Mucosa of rectum (tissue), 2 donors: ENCODE measurements around the gene LEO1.
"Not testable (repeated sequence)": the region's sequence is repeated elsewhere in the genome, so short reads cannot be mapped to it uniquely, and the experiment has no call there.

Experiments used
- H3K27ac ChIP-seq, 2 donors: one replicate each; pipeline ENCODE4 v1.7.0; 2013; ENCODE audit warnings: inconsistent platforms in 2 of 2, low read depth in 2 of 2, low read length in 2 of 2
- H3K27me3 ChIP-seq, 2 donors: one replicate each; pipeline ENCODE4 v1.7.0; 2013; ENCODE audit warnings: low read length in 2 of 2; ENCODE audit not compliant: control insufficient read depth in 2 of 2, insufficient read depth in 2 of 2
- H3K36me3 ChIP-seq, 2 donors: one replicate each; pipeline ENCODE4 v1.7.0; 2013; ENCODE audit warnings: low read length in 2 of 2; ENCODE audit not compliant: control insufficient read depth in 2 of 2, insufficient read depth in 2 of 2
- H3K4me1 ChIP-seq, 2 donors: one replicate each; pipeline ENCODE4 v1.7.0; 2013; ENCODE audit warnings: low read length in 2 of 2, mild to moderate bottlenecking in 1 of 2; ENCODE audit not compliant: control insufficient read depth in 2 of 2, insufficient read depth in 2 of 2
- H3K4me3 ChIP-seq, 2 donors: one replicate each; pipeline ENCODE4 v1.7.0; 2013; ENCODE audit warnings: low read length in 2 of 2
- H3K9ac ChIP-seq, 2 donors: one replicate each; pipeline ENCODE4 v1.7.0; 2013; ENCODE audit warnings: low read length in 2 of 2, low read depth in 1 of 2, mild to moderate bottlenecking in 1 of 2
- H3K9me3 ChIP-seq, 2 donors: one replicate each; pipeline ENCODE4 v1.7.0; 2013; ENCODE audit warnings: low read length in 2 of 2; ENCODE audit not compliant: control insufficient read depth in 2 of 2
- donor health status: healthy.
- donor health status: Normal muscosa, but diverticular disease.

Gene LEO1

GRCh38 chr15:52003710-52004109 is 32.1 kb upstream of the LEO1 start:
- Histone ChIP-seq H3K27me3 (no peaks in the 10 kb centered on the region), H3K36me3 (no peaks in the 10 kb centered on the region), H3K4me3 (no peak overlapping the region), H3K27ac (no peak overlapping the region), H3K9ac (no peak overlapping the region), H3K9me3 (no peaks in the 10 kb centered on the region), H3K4me1 (peaks cover under 1 to 9% of the 10 kb centered on the region in 2 donors)

DNA sequence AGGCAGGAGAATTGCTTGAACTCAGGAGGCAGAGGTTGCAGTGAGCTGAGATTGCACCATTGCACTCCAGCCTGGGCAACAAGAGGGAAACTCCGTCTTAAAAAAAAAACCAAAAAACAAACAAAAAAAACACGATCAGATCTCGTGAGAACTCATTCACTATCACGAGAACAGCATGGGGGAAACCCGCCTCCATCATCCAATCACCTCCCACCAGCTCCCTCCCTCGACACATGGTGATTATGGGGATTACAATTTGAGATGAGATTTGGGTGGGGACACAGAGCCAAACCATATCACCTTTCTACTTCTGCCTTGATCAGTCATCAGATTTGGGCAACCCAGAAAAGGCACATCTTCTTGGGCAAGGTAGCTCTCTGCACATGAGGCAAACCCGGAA is 31.5 kb upstream of the LEO1 start:
- H3K9ac ChIP-seq, H3K9me3 ChIP-seq, H3K4me3 ChIP-seq, H3K4me1 ChIP-seq, H3K27ac ChIP-seq, H3K27me3 ChIP-seq, H3K36me3 ChIP-seq: not testable (repeated sequence)

DNA sequence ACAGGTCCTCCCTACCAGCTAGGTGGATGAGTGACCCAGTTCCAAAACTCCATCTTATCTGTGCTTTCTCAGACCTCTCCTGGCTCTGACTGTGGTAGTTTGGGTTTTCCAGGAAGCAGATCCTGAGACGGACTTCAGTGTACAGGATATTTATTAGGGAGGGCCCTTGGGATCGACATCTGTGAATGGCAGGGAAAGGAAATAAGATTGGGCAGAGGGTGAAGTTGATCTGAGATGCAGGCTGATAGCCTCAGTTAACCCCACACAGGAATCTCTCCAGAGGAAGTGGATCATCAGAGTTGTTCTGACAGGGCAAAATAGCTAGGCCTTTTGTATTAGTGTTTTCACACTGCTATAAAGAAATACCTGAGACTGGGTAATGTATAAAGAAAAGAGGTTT is 30.8 kb upstream of the LEO1 start:
- Histone ChIP-seq H3K9me3 (no peaks in the 10 kb centered on the region), H3K36me3 (no peaks in the 10 kb centered on the region), H3K4me3 (no peak overlapping the region), H3K27ac (no peak overlapping the region), H3K9ac (no peak overlapping the region), H3K4me1 (peaks cover 0 to 2% of the 10 kb centered on the region in 2 donors), H3K27me3 (no peaks in the 10 kb centered on the region)

- Histone ChIP-seq H3K4me1 (peaks cover 8 to 9% of the 10 kb centered on the region in 2 donors), H3K4me3 (no peak overlapping the region), H3K27ac (no peak overlapping the region)
These were observed 21.4 kb upstream of the LEO1 start for GRCh38 chr15:51992953-51993352.

GRCh38 chr15:51991141-51991540 is 19.6 kb upstream of the LEO1 start:
- Histone ChIP-seq H3K9ac (no peak overlapping the region), H3K27ac (no peak overlapping the region), H3K4me3 (no peak overlapping the region), H3K4me1 (peaks cover 8 to 9% of the 10 kb centered on the region in 2 donors), H3K9me3 (no peaks in the 10 kb centered on the region), H3K27me3 (no peaks in the 10 kb centered on the region), H3K36me3 (no peaks in the 10 kb centered on the region)

More at GRCh38 chr15:51992953-51993352, 21.4 kb upstream of the LEO1 start:
- H3K27me3 ChIP-seq, result no peaks in the 10 kb centered on the region
- H3K36me3 ChIP-seq, result no peaks in the 10 kb centered on the region
- H3K9ac ChIP-seq, result no peak overlapping the region
- no peaks in the 10 kb centered on the region for H3K9me3 ChIP-seq

GRCh38 chr15:51982770-51983103 is 11.2 kb upstream of the LEO1 start:
- Histone ChIP-seq H3K4me1 (peaks cover 18 to 24% of the 10 kb centered on the region in 2 donors), H3K4me3 (no peak overlapping the region), H3K36me3 (no peaks in the 10 kb centered on the region), H3K27ac (peak overlapping the region; percentile 47 to 86), H3K9ac (peak overlapping the region in 1 of 2 donors; percentile 67), H3K9me3 (no peaks in the 10 kb centered on the region), H3K27me3 (no peaks in the 10 kb centered on the region)

GRCh38 chr15:51982013-51982769 is 10.6 kb upstream of the LEO1 start:
- H3K36me3 ChIP-seq, result no peaks in the 10 kb centered on the region
- peak overlapping the region; percentile 86 to 87 for H3K27ac ChIP-seq
- no peaks in the 10 kb centered on the region for H3K27me3 ChIP-seq
- no peaks in the 10 kb centered on the region for H3K9me3 ChIP-seq
- peak overlapping the region; percentile 60 to 67 for H3K9ac ChIP-seq
- H3K4me3 ChIP-seq, result peak overlapping the region; percentile 25 to 57
- peaks cover 18 to 24% of the 10 kb centered on the region in 2 donors for H3K4me1 ChIP-seq

GRCh38 chr15:51973775-51974174 is 2.2 kb upstream of the LEO1 start:
- Histone ChIP-seq H3K36me3 (no peaks in the 10 kb centered on the region), H3K4me1 (peaks cover 9 to 10% of the 10 kb centered on the region in 2 donors), H3K4me3 (no peak overlapping the region), H3K9me3 (no peaks in the 10 kb centered on the region), H3K9ac (no peak overlapping the region), H3K27me3 (no peaks in the 10 kb centered on the region), H3K27ac (no peak overlapping the region)

- Histone ChIP-seq H3K9ac (no peak overlapping the region), H3K9me3 (no peaks in the 10 kb centered on the region), H3K27ac (no peak overlapping the region), H3K36me3 (no peaks in the 10 kb centered on the region), H3K27me3 (no peaks in the 10 kb centered on the region), H3K4me1 (peaks cover 9 to 10% of the 10 kb centered on the region in 2 donors), H3K4me3 (no peak overlapping the region)
These were observed 1.6 kb upstream of the LEO1 start for GRCh38 chr15:51973220-51973619.

GRCh38 chr15:51971032-51971374 is 575 bp downstream of the LEO1 start:
- Histone ChIP-seq H3K27me3 (no peaks in the 10 kb centered on the region), H3K27ac (peak overlapping the region; percentile 89), H3K9me3 (no peaks in the 10 kb centered on the region), H3K36me3 (no peaks in the 10 kb centered on the region), H3K9ac (peak overlapping the region; percentile 78 to 94), H3K4me1 (peaks cover 9 to 10% of the 10 kb centered on the region in 2 donors), H3K4me3 (peak overlapping the region; percentile 88 to 89)
